ENCODE results near the gene GCNA.

GCNA gene

GRCh38 chrX:71650333-71650969 lies 72.2 kb downstream of the GCNA start:
- DNase-seq, result peak; percentile 54

DNA sequence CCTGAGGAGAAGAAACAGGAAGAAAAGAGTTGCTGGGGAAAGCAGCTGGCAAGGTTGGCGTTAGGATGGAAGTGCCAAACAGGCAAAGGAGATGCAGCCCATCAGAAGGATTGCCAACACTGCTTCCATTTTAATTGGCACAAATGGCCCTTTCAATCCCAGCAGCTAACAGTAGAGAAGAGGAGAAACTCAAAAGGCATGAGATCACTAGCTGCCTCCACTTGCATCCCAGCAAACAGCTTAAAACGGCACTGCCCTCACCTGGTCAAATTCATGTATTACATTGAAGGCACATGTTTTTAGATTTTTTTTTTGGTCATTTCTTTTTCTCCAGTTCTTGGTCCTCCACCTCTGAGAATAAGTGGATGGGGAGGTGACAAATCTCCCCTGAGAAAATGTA lies 74.2 kb downstream of the GCNA start:
- peak; percentile 69 for DNase-seq

DNA sequence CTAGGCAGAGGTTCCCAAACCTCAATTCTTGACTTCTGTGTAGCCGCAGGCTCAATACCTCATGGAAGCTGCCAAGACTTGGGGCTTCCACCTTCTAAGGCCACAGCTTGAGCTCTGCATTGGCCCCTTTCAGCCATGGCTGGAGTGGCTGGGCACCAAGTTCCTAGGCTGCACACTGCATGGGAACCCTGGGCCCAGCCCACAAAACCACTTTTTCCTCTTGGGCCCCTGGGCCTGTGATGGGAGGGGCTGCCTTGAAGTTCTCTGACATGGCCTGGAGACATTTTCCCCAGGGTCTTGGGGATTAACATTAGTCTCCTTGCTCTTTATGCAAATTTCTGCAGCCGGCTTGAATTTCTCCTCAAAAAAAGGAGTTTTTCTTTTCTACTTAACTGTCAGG lies 75.1 kb downstream of the GCNA start:
- DNase-seq, result no peak

DNA sequence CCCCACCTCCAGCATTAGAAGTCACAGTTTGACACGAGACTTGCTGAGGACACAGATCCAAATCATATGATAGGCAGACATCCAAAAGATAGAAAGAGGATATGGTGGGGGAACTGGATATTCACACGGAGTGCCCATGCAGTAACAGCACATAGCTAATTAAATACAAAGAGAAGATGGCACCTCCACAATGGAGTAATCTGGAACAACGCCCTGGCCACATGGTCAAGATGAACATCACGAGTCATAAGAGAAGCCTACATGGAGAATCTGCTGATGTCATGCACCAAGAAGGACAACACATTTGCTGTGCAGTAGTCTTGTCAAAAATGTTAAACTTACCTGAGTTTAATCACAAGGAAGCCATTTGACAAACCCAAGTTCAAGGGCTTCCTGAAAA lies 79.0 kb downstream of the GCNA start:
- DNase-seq, result no peak

DNA sequence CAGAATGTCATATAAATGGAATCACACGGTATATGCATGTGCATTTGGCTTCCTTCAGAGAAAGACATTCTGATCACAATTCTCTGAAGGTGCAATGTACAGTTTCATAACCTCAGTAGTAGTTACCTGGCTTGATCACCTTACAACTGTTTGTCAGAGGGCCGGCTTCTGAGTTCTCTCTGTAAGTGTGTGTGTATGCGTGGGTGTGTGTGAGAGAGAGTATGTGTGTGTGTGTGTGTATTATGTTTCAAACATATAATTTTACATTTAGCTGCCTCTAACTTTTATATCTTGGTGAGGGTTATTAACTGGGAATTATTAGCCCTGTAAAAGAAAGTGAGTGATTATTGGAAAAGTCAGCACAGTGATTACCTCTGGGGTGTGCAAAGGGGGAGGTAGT lies 81.1 kb downstream of the GCNA start:
- DNase-seq, result no peak

- no peak for DNase-seq
Measured at GRCh38 chrX:71659959-71660358, 81.7 kb downstream of the GCNA start.

GRCh38 chrX:71660562-71661416 lies 82.6 kb downstream of the GCNA start:
- no peak for DNase-seq

DNA sequence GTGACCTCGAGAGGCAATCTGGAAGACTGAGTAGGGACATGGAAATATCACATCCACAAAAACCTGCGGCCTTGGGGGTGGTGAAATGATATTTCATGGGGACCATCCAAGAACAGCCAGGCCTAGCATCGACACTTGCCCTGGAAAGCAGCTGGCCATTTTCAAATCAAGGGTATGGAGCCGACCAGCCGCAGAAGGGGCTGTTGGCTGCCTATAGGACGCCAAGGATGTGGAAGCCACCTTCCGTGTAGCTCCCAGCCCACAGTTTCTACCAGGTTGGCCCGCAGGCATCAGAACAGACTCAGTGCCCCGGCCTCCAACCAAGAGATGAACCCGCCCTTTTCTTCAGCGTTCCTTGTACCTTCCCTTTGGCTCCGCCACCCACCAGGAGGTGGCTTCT lies 83.7 kb downstream of the GCNA start:
- DNase-seq, result no peak

- DNase-seq, result peak; percentile 11
Measured at GRCh38 chrX:71662654-71663053, 84.4 kb downstream of the GCNA start.
